SH-SY5Y (cell line): Measurements from ENCODE around the gene TIAL1.

ENCODE experiments used
- GATA2 ChIP-seq: IDR thresholded peaks from 2 replicates; pipeline ENCODE4 v1.6.1; 2011; ENCODE audit warnings: mild to moderate bottlenecking, low read depth, low read length
- GATA3 ChIP-seq: IDR thresholded peaks from 2 replicates; pipeline ENCODE4 v1.6.1; 2011; ENCODE audit warnings: low read depth, mild to moderate bottlenecking, low read length, moderate library complexity

The TIAL1 gene

DNA sequence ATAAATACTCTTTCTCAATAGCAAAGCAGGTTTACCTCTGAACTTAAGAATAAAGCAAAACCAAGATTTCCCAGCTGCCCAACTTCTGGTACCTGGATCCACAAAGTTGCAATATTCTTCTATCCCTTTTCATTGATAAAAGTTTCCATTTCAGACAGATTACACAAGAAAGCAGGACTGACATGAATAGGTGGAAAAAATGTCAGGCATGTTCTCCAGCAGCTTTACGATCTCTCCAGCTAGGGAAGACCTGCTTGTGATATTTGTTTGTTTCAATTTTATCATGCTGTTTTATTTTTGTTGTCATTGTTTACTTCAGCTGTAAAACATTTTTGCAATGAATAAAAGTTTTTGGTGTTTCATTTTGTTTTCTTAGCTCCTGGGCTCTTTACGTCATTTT, 63.3 kb downstream of the TIAL1 start:
- TF ChIP-seq GATA2 (no peak), GATA3 (no peak)

DNA sequence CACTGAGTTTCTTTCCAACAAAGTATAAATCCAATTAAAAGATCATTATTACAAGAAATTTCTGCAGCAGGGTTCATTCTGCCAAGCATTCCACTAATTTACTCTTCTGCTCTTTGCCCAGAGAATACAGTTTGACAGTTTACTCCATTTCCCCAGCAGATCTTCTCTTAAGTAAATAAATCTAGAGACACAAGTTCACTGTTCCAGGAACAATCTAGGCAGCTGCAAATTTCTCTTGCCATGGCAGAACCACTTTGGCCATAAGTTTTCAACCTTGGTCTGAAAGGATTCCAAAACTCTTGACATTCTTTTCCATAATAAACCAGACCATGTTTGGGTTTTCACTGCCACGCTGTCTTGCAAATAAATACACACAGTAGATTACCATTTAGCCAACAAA, 65.7 kb downstream of the TIAL1 start:
- no peak for TF ChIP-seq GATA2
- TF ChIP-seq GATA3 = no peak

DNA sequence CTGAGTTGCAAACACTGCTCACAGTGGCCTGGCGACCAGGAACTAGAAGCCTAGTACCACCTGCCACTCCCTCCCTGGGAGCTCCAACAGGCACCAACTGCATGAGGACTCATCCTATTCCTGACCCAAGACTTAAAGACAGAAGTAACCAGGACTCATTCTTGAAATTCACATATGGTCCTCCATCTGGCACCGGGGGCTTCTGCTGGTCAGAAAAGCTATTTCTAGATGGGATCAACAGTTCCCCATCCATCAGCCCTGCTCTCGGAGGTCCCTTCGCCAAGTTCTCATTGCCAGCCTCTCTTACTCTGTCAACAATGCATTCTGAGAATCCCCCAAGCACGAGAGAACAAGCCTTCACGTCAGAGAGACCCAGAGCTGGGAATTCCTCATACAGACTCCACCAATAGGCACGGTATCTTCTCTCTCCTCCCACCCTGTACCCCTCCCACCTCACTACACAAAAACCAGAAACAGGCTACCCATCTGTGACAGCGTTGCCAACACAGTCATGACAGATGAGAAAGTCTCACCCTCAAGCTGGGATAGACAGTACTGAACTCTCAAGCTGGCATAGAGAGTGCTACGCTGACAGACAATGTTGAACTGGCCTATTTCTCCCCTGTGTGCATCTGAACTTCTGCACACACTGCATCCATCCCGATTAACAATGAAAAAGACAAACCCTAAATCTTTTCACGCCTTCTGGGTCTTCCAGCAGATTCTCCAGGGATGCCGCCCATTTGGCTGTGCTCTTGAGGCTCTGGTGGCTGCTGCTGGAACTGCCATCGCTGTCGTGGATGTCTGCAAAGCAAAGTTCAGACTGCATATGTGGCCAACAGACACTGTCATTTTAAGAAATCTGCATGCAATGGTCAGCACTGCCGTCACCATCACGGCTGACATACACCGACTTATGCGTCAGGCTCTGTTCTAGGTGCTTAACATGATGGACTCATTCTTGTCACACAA, 69.9 kb downstream of the TIAL1 start:
- TF ChIP-seq GATA3 (no peak), GATA2 (no peak)

DNA sequence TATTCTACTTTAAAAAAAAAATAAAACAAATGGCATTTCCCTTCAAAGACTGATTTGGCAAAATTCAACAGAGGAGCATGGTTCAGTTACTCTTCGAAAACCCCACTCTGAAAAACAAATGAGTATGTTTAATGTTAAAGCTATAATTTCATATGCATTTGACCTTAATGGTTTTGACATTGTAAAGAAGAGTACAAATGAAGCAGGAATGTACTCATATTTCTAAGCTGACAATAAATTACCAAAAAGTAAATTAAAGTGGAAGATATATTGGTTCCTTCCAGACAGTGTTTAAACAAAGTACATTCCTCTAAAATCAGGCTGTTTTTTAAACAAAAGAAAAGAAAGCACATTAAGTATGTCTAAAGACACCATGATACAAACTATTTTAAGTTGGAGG, 70.6 kb downstream of the TIAL1 start:
- no peak for TF ChIP-seq GATA2
- no peak for TF ChIP-seq GATA3

DNA sequence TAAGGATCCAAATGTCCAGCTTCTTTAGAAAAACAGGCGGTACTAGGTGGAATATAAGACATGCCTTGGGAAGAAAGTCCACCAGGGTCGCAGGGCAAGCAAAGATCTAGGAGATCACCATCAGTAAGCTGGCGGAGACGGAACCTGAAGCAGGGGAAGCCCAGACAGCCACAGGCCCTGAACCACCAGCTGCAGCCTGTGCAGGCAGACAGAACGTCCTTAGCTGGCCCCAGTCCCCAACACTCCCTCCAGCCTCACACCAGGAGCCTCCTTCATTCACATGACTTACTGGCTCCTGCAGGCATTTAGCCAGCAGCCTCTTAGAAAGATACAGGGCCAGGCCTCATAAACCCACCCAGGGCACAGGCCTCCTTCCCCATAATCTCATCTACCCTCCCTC, 71.6 kb downstream of the TIAL1 start:
- no peak for TF ChIP-seq GATA3
- TF ChIP-seq GATA2 = no peak

DNA sequence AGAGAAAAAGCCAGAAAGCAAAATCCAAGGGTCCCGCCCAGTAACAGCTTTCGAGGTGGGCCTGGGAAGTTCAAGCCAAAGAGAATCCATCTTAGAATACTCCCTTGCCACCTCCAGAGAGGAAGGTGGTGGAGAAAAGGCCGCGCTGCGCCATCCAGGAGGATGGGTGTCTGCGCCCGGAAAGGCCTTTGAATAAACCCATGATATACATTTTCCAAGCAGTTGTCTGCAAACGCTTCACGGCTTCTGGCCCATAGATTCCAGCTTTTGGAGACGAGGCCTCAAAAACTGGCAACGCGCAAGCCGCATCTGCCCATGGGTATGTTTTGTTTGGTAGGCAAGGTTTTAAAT, 72.1 kb downstream of the TIAL1 start:
- no peak for TF ChIP-seq GATA2
- no peak for TF ChIP-seq GATA3

DNA sequence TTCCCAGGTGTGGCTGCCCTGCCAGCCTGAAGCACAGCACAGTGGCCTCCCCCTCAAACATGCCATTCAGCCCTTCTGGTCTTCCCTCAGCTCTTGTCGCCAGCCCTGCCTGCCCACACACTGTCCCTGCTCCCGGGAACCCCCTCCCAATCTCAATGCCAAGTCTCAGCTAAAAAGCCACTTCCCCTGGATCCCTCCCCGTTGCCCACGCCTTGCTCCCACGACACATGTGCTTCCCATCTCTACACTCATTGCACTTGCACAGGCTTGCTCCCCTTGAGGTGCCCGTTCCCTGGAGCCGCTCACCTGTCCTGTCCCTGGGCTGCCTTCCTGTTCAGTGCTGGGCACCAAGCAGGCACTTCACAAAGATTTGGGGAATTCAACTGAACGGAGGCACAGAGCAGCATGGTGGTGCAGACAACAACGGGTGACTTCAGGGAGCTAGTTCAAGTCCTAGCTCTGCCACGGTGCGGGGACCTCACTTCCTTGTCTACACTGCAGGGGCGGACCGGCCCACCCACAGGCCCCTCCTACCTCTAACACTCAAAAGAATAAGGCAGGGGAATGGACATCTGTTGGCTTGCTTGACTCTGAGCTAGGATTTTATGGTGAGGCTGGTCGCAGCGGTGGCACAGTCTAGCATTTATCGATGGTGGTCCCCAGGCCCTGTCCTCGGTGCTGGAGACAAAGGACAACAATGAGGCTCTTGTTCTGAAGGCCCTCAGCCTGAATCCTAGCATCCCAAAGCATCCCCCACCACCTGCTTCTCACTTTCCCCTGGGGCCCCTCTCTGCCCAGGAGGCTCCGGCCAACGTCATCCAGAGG, 72.7 kb downstream of the TIAL1 start:
- TF ChIP-seq GATA2 (no peak), GATA3 (no peak)
